HepG2 (cell line): ENCODE measurements around the gene RABEP2. TPM values are rescaled to one million over a fixed set of nuclear protein-coding genes. Genes with fewer than 3 reads are reported as not detected.

Experiments
- ARID2 ChIP-seq: sonication (generic); formaldehyde crosslinking; IDR thresholded peaks from 2 replicates; pipeline ENCODE4 v1.8.1; 2022; ENCODE audit warnings: mild to moderate bottlenecking, missing genetic modification reagents, borderline replicate concordance
- CHCHD3 ChIP-seq: sonication (generic); formaldehyde crosslinking; IDR thresholded peaks from 2 replicates; pipeline ENCODE4 v1.8.0; 2022; ENCODE audit warnings: mild to moderate bottlenecking, missing genetic modification reagents, moderate library complexity
- GFI1 ChIP-seq: sonication (generic); formaldehyde crosslinking; IDR thresholded peaks from 2 replicates; pipeline ENCODE4 v1.5.0; 2020; ENCODE audit warnings: missing genetic modification reagents, mild to moderate bottlenecking, borderline replicate concordance
- HMG20B ChIP-seq: conservative IDR thresholded peaks from 2 replicates; pipeline ENCODE4 v1.6.1; 2016; ENCODE audit warnings: missing genetic modification reagents, missing compliant biosample characterization
- MBNL3 ChIP-seq: fragments of 250-450 bp; sonication (Bioruptor Pico); conservative IDR thresholded peaks from 2 replicates; pipeline ENCODE4 v1.8.0; 2022; ENCODE audit warnings: mild to moderate bottlenecking, inconsistent platforms
- MZF1 ChIP-seq: sonication (generic); formaldehyde crosslinking; IDR thresholded peaks from 2 replicates; pipeline ENCODE4 v1.8.1; 2023; ENCODE audit warnings: mild to moderate bottlenecking, missing genetic modification reagents, borderline replicate concordance
- NCOA1 ChIP-seq: sonication (generic); formaldehyde crosslinking; IDR thresholded peaks from 2 replicates; pipeline ENCODE4 v1.9.0; 2021; ENCODE audit warnings: missing genetic modification reagents
- NFIC ChIP-seq: IDR thresholded peaks from 2 replicates; pipeline ENCODE4 v1.6.1; 2012; ENCODE audit warnings: mild to moderate bottlenecking, low read length, inconsistent platforms
- TP53 ChIP-seq: sonication (generic); formaldehyde crosslinking; conservative IDR thresholded peaks from 2 replicates; pipeline ENCODE4 v1.4.0; 2020; ENCODE audit warnings: missing genetic modification reagents
- ZNF136 ChIP-seq: sonication (generic); formaldehyde crosslinking; IDR thresholded peaks from 2 replicates; pipeline ENCODE4 v1.8.1; 2022; ENCODE audit warnings: low read depth, mild to moderate bottlenecking, moderate library complexity, missing genetic modification reagents
- ZNF549 ChIP-seq: sonication (generic); formaldehyde crosslinking; IDR thresholded peaks from 2 replicates; pipeline ENCODE4 v1.5.0; 2020; ENCODE audit warnings: missing genetic modification reagents
- ZNF557 ChIP-seq: sonication (generic); formaldehyde crosslinking; IDR thresholded peaks from 2 replicates; pipeline ENCODE4 v1.4.0; 2020; ENCODE audit warnings: missing genetic modification reagents
- ZNF724P ChIP-seq: sonication (generic); formaldehyde crosslinking; IDR thresholded peaks from 2 replicates; pipeline ENCODE4 v1.8.0; 2022; ENCODE audit warnings: missing genetic modification reagents, borderline replicate concordance
- polyA plus RNA-seq, 8 experiments: library from polyadenylated mRNA; depleted of rRNA in 3 of 8; stranded (reverse) in 7 of 8; unstranded in 1 of 8; fragments of >200 nt; fragmentation: Illumina TruSeq in 4 of 8; extraction: Trizol in 4 of 8; gene quantifications; 2 replicates each; pipeline versions ENCODE4 v1.2.1 to v1.2.3, GENCODE V29; 2011 to 2016; ENCODE audit warnings: low read depth in 4 of 8, missing spikeins in 1 of 8, mixed read lengths in 1 of 8; ENCODE audit not compliant: insufficient read depth in 1 of 8
- total RNA-seq, 5 experiments: library from RNA; depleted of rRNA; stranded (reverse); fragments of >200 nt; fragmentation: Illumina TruSeq; extraction: Trizol; gene quantifications; 2 replicates each; pipeline ENCODE4 v1.2.3, GENCODE V29; 2016; ENCODE audit warnings: low read depth in 1 of 5
- TF ChIP-seq, protein P1 (sequence below): sonication (generic); formaldehyde crosslinking; IDR thresholded peaks from 2 replicates; pipeline ENCODE4 v1.4.0; 2020; ENCODE audit warnings: missing genetic modification reagents
- TF ChIP-seq, protein P2 (sequence below): sonication (generic); formaldehyde crosslinking; conservative IDR thresholded peaks from 2 replicates; pipeline ENCODE4 v1.4.0; 2020; ENCODE audit warnings: mild to moderate bottlenecking, missing genetic modification reagents, moderate library complexity
- TF ChIP-seq, protein P3 (sequence below): sonication (generic); formaldehyde crosslinking; IDR thresholded peaks from 2 replicates; pipeline ENCODE4 v1.9.0; 2021; ENCODE audit warnings: missing genetic modification reagents, borderline replicate concordance
- TF ChIP-seq, protein P4 (sequence below): sonication (generic); formaldehyde crosslinking; IDR thresholded peaks from 2 replicates; pipeline ENCODE4 v1.4.0; 2020; ENCODE audit warnings: missing genetic modification reagents

RABEP2 gene
- total and polyA plus RNA-seq, 2 of the 13 experiments (the other 11 are each of a cell fraction or from before 2014, with no cell fraction given) = 10.8 to 18.4 TPM

DNA sequence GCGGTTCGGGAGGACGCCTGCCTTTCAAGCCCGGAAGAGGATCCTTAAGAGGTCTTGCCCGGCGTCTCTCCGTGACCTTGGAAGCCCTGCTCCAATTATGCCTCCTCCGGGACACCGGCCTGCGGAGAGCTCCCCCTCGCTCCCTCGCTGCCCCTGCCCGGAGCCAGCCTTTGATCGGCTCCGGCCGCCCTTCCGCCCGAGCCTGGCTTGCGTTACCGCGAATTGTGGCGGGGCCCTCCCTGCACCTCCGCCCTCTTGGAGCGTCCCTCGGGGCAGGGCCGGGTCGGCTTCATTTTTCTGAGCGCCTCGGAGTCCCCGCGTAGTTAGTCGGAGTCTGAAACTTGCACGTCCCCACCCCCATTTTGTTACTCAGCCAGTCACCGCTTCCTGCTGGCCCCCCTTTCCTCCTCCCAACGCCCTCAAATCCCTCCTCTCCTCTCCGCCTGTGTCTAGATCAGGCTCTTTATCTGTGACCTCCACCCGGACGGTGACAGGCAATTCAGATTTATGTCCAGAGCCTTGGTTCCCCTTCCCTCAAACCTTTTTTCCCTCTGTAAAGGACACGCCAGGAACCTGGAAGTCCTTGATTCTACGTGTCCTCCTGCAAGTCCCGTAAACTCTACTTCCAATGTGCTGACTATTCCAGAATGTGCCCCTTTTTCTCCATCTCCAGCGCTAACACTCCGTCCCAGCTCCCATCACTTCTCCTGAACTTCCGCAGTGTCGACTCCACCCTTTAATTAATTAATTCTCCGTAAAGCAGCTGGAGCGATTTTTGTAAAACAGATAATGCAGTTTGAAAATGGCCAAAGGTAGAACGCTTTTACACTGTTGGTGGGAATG is 569 bp upstream of the RABEP2 start (continued):
- TF ChIP-seq, protein P1, sequence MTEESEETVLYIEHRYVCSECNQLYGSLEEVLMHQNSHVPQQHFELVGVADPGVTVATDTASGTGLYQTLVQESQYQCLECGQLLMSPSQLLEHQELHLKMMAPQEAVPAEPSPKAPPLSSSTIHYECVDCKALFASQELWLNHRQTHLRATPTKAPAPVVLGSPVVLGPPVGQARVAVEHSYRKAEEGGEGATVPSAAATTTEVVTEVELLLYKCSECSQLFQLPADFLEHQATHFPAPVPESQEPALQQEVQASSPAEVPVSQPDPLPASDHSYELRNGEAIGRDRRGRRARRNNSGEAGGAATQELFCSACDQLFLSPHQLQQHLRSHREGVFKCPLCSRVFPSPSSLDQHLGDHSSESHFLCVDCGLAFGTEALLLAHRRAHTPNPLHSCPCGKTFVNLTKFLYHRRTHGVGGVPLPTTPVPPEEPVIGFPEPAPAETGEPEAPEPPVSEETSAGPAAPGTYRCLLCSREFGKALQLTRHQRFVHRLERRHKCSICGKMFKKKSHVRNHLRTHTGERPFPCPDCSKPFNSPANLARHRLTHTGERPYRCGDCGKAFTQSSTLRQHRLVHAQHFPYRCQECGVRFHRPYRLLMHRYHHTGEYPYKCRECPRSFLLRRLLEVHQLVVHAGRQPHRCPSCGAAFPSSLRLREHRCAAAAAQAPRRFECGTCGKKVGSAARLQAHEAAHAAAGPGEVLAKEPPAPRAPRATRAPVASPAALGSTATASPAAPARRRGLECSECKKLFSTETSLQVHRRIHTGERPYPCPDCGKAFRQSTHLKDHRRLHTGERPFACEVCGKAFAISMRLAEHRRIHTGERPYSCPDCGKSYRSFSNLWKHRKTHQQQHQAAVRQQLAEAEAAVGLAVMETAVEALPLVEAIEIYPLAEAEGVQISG (CRISPR knock-in tag) = no peak; the same call in 1 of the 2 replicates
- TF ChIP-seq, protein P2, sequence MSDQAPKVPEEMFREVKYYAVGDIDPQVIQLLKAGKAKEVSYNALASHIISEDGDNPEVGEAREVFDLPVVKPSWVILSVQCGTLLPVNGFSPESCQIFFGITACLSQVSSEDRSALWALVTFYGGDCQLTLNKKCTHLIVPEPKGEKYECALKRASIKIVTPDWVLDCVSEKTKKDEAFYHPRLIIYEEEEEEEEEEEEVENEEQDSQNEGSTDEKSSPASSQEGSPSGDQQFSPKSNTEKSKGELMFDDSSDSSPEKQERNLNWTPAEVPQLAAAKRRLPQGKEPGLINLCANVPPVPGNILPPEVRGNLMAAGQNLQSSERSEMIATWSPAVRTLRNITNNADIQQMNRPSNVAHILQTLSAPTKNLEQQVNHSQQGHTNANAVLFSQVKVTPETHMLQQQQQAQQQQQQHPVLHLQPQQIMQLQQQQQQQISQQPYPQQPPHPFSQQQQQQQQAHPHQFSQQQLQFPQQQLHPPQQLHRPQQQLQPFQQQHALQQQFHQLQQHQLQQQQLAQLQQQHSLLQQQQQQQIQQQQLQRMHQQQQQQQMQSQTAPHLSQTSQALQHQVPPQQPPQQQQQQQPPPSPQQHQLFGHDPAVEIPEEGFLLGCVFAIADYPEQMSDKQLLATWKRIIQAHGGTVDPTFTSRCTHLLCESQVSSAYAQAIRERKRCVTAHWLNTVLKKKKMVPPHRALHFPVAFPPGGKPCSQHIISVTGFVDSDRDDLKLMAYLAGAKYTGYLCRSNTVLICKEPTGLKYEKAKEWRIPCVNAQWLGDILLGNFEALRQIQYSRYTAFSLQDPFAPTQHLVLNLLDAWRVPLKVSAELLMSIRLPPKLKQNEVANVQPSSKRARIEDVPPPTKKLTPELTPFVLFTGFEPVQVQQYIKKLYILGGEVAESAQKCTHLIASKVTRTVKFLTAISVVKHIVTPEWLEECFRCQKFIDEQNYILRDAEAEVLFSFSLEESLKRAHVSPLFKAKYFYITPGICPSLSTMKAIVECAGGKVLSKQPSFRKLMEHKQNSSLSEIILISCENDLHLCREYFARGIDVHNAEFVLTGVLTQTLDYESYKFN (CRISPR knock-in tag) = no peak; the same call in 1 of the 2 replicates
- TF ChIP-seq HMG20B (CRISPR knock-in tag) (no peak), GFI1 (CRISPR knock-in tag) (no peak; the same call in 1 of the 2 replicates), MBNL3 (CRISPR knock-in tag) (no peak), NCOA1 (CRISPR knock-in tag) (no peak), ARID2 (CRISPR knock-in tag) (no peak), ZNF549 (CRISPR knock-in tag) (no peak), ZNF557 (CRISPR knock-in tag) (0 out of 2 replicates have a peak, but pooled peaks have one; percentile 19), ZNF724P (CRISPR knock-in tag) (no peak), CHCHD3 (CRISPR knock-in tag) (no peak), MZF1 (no peak), NFIC (no peak), ZNF136 (CRISPR knock-in tag) (no peak; the same call in 1 of the 2 replicates), TP53 (CRISPR knock-in tag) (no peak)
- TF ChIP-seq, protein P3, sequence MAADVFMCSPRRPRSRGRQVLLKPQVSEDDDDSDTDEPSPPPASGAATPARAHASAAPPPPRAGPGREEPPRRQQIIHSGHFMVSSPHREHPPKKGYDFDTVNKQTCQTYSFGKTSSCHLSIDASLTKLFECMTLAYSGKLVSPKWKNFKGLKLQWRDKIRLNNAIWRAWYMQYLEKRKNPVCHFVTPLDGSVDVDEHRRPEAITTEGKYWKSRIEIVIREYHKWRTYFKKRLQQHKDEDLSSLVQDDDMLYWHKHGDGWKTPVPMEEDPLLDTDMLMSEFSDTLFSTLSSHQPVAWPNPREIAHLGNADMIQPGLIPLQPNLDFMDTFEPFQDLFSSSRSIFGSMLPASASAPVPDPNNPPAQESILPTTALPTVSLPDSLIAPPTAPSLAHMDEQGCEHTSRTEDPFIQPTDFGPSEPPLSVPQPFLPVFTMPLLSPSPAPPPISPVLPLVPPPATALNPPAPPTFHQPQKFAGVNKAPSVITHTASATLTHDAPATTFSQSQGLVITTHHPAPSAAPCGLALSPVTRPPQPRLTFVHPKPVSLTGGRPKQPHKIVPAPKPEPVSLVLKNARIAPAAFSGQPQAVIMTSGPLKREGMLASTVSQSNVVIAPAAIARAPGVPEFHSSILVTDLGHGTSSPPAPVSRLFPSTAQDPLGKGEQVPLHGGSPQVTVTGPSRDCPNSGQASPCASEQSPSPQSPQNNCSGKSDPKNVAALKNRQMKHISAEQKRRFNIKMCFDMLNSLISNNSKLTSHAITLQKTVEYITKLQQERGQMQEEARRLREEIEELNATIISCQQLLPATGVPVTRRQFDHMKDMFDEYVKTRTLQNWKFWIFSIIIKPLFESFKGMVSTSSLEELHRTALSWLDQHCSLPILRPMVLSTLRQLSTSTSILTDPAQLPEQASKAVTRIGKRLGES (CRISPR knock-in tag) = no peak
- TF ChIP-seq, protein P4, sequence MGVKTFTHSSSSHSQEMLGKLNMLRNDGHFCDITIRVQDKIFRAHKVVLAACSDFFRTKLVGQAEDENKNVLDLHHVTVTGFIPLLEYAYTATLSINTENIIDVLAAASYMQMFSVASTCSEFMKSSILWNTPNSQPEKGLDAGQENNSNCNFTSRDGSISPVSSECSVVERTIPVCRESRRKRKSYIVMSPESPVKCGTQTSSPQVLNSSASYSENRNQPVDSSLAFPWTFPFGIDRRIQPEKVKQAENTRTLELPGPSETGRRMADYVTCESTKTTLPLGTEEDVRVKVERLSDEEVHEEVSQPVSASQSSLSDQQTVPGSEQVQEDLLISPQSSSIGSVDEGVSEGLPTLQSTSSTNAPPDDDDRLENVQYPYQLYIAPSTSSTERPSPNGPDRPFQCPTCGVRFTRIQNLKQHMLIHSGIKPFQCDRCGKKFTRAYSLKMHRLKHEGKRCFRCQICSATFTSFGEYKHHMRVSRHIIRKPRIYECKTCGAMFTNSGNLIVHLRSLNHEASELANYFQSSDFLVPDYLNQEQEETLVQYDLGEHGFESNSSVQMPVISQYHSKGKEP (CRISPR knock-in tag) = no peak; the same call in 1 of the 2 replicates
